Rectal smooth muscle tissue (tissue), 1 donor: Measurements from ENCODE around the gene XXYLT1.

Source experiments
- H3K27ac ChIP-seq: one replicate; pipeline ENCODE4 v1.7.0; 2013; ENCODE audit warnings: low read depth, low read length, inconsistent platforms
- H3K27me3 ChIP-seq: one replicate; pipeline ENCODE4 v1.7.0; 2013; ENCODE audit warnings: low read length; ENCODE audit not compliant: control insufficient read depth, insufficient read depth
- H3K36me3 ChIP-seq: one replicate; pipeline ENCODE4 v1.7.0; 2013; ENCODE audit warnings: low read length; ENCODE audit not compliant: control insufficient read depth, insufficient read depth
- H3K4me1 ChIP-seq: one replicate; pipeline ENCODE4 v1.7.0; 2013; ENCODE audit warnings: low read length; ENCODE audit not compliant: control insufficient read depth, insufficient read depth
- H3K4me3 ChIP-seq: one replicate; pipeline ENCODE4 v1.7.0; 2013; ENCODE audit warnings: low read length
- H3K9ac ChIP-seq: one replicate; pipeline ENCODE4 v1.7.0; 2013; ENCODE audit warnings: low read length

The XXYLT1 gene

GRCh38 chr3:195263193-195263924 lies 7.6 kb downstream of the XXYLT1 start:
- no peak overlapping the region for H3K4me3 ChIP-seq
- H3K4me1 ChIP-seq, result peaks cover 10% of the 10 kb centered on the region
- H3K36me3 ChIP-seq, result no peaks in the 10 kb centered on the region
- no peaks in the 10 kb centered on the region for H3K27me3 ChIP-seq
- no peak overlapping the region for H3K9ac ChIP-seq
- H3K27ac ChIP-seq, result no peak overlapping the region

GRCh38 chr3:195261925-195262324 lies 9.0 kb downstream of the XXYLT1 start:
- no peaks in the 10 kb centered on the region for H3K27me3 ChIP-seq
- no peaks in the 10 kb centered on the region for H3K36me3 ChIP-seq
- H3K4me1 ChIP-seq, result peaks cover 22% of the 10 kb centered on the region
- no peak overlapping the region for H3K27ac ChIP-seq
- no peak overlapping the region for H3K9ac ChIP-seq
- no peak overlapping the region for H3K4me3 ChIP-seq

- peak overlapping the region; percentile 75 for H3K9ac ChIP-seq
- peaks cover 22% of the 10 kb centered on the region for H3K4me1 ChIP-seq
- peak overlapping the region; percentile 54 for H3K27ac ChIP-seq
- H3K4me3 ChIP-seq, result peak overlapping the region; percentile 85
- H3K27me3 ChIP-seq, result no peaks in the 10 kb centered on the region
- no peaks in the 10 kb centered on the region for H3K36me3 ChIP-seq
These were observed 10.6 kb downstream of the XXYLT1 start for GRCh38 chr3:195260280-195260905.

GRCh38 chr3:195259475-195260279 lies 11.3 kb downstream of the XXYLT1 start:
- Histone ChIP-seq H3K4me3 (peak overlapping the region; percentile 85), H3K27ac (peak overlapping the region; percentile 89), H3K27me3 (no peaks in the 10 kb centered on the region), H3K4me1 (peaks cover 22% of the 10 kb centered on the region), H3K9ac (peak overlapping the region; percentile 45), H3K36me3 (no peaks in the 10 kb centered on the region)

- Histone ChIP-seq H3K27me3 (no peaks in the 10 kb centered on the region), H3K36me3 (no peaks in the 10 kb centered on the region), H3K27ac (peak overlapping the region; percentile 89), H3K4me3 (peak overlapping the region; percentile 61), H3K9ac (peak overlapping the region; percentile 45), H3K4me1 (peaks cover 22% of the 10 kb centered on the region)
These were observed 11.8 kb downstream of the XXYLT1 start for GRCh38 chr3:195259154-195259474.

GRCh38 chr3:195258449-195259153 lies 12.4 kb downstream of the XXYLT1 start:
- peak overlapping the region; percentile 18 for H3K9ac ChIP-seq
- H3K36me3 ChIP-seq, result no peaks in the 10 kb centered on the region
- H3K4me1 ChIP-seq, result peaks cover 22% of the 10 kb centered on the region
- no peaks in the 10 kb centered on the region for H3K27me3 ChIP-seq
- H3K4me3 ChIP-seq, result peak overlapping the region; percentile 61
- H3K27ac ChIP-seq, result peak overlapping the region; percentile 89

- no peak overlapping the region for H3K4me3 ChIP-seq
- H3K36me3 ChIP-seq, result no peaks in the 10 kb centered on the region
- no peak overlapping the region for H3K9ac ChIP-seq
- H3K27me3 ChIP-seq, result no peaks in the 10 kb centered on the region
- H3K4me1 ChIP-seq, result peaks cover 22% of the 10 kb centered on the region
- H3K27ac ChIP-seq, result peak overlapping the region; percentile 89
These were observed 13.2 kb downstream of the XXYLT1 start for GRCh38 chr3:195257454-195258448.

GRCh38 chr3:195256639-195257453 lies 14.1 kb downstream of the XXYLT1 start:
- Histone ChIP-seq H3K36me3 (no peaks in the 10 kb centered on the region), H3K27ac (peak overlapping the region; percentile 89), H3K4me1 (peaks cover 25% of the 10 kb centered on the region), H3K27me3 (no peaks in the 10 kb centered on the region), H3K4me3 (no peak overlapping the region), H3K9ac (no peak overlapping the region)

- peak overlapping the region; percentile 24 for H3K27ac ChIP-seq
- no peak overlapping the region for H3K4me3 ChIP-seq
- H3K27me3 ChIP-seq, result no peaks in the 10 kb centered on the region
- peaks cover 29% of the 10 kb centered on the region for H3K4me1 ChIP-seq
- H3K9ac ChIP-seq, result no peak overlapping the region
- no peaks in the 10 kb centered on the region for H3K36me3 ChIP-seq
These were observed 15.1 kb downstream of the XXYLT1 start for GRCh38 chr3:195255571-195256501.

- Histone ChIP-seq H3K27ac (no peak overlapping the region), H3K36me3 (no peaks in the 10 kb centered on the region), H3K9ac (no peak overlapping the region), H3K27me3 (no peaks in the 10 kb centered on the region), H3K4me3 (no peak overlapping the region), H3K4me1 (peaks cover 34% of the 10 kb centered on the region)
These were observed 15.8 kb downstream of the XXYLT1 start for GRCh38 chr3:195255176-195255500.
